GM12891 (cell line): ENCODE data around the gene GSTM2.

Source experiments
- POLR2A ChIP-seq: IDR thresholded peaks from 2 replicates; pipeline ENCODE4 v1.6.1; 2011; ENCODE audit warnings: low read depth, low read length, control low read depth
- POLR2AphosphoS5 ChIP-seq: IDR thresholded peaks from 2 replicates; pipeline ENCODE4 v1.6.1; 2011; ENCODE audit warnings: low read depth, low read length, control low read depth
- POU2F2 ChIP-seq: IDR thresholded peaks from 2 replicates; pipeline ENCODE4 v1.6.1; 2011; ENCODE audit warnings: low read depth, mild to moderate bottlenecking, control low read depth, low read length, moderate library complexity

DNA sequence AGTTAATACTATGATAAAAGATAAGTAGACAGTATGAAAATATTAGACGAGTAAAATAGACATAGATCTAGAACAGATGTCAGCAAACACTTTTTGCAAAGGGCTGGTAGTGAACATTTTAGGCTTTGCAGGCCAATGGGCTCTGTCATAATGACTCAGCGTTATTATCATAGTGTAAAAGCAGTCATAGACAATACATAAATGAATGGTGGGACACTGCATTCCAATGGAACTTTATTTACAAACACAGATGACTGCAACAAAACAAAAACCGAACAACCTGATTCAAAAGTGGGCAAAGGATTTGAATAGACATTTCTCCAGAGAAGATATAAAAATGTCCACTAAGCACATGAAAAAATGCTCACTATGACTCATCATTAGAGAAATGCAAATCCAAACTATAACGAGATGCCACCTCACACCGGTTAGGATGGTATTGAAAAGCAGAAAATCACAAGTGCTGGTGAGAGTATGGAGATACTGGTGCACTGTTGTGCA, 51.5 kb downstream of the GSTM2 start:
- TF ChIP-seq POLR2AphosphoS5 (no peak), POLR2A (no peak), POU2F2 (no peak)
